Loucy (cell line): Measurements from ENCODE around the gene DIDO1.

Experiments used
- EZH2phosphoT487 ChIP-seq: fragments of 200-600 bp; IDR thresholded peaks from 2 replicates; pipeline ENCODE4 v1.6.1; 2018; ENCODE audit warnings: antibody characterized with exemption, mild to moderate bottlenecking, moderate library complexity, borderline replicate concordance
- TF ChIP-seq, protein P1 (sequence below): fragments of 200-600 bp; sonication (generic); conservative IDR thresholded peaks from 2 replicates; pipeline ENCODE4 v1.5.1; 2014; ENCODE audit warnings: mild to moderate bottlenecking, antibody characterized with exemption, low read length

GRCh38 chr20:62893700-62894099 lies 32.6 kb downstream of the DIDO1 start:
- TF ChIP-seq, protein P1, sequence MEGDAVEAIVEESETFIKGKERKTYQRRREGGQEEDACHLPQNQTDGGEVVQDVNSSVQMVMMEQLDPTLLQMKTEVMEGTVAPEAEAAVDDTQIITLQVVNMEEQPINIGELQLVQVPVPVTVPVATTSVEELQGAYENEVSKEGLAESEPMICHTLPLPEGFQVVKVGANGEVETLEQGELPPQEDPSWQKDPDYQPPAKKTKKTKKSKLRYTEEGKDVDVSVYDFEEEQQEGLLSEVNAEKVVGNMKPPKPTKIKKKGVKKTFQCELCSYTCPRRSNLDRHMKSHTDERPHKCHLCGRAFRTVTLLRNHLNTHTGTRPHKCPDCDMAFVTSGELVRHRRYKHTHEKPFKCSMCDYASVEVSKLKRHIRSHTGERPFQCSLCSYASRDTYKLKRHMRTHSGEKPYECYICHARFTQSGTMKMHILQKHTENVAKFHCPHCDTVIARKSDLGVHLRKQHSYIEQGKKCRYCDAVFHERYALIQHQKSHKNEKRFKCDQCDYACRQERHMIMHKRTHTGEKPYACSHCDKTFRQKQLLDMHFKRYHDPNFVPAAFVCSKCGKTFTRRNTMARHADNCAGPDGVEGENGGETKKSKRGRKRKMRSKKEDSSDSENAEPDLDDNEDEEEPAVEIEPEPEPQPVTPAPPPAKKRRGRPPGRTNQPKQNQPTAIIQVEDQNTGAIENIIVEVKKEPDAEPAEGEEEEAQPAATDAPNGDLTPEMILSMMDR, result peak; percentile 18; the same call in 1 of the 2 replicates
- no peak for TF ChIP-seq EZH2phosphoT487
